ENCODE measurements around the gene TUBD1. TPM values are rescaled to one million over a fixed set of nuclear protein-coding genes. Genes with fewer than 3 reads are reported as not detected.

The TUBD1 gene
- total and polyA plus RNA-seq, 2 of the 13 experiments (the other 11 are each of a cell fraction or from before 2014, with no cell fraction given) = 18.2 to 25.9 TPM

- TF ChIP-seq ZNF451 (CRISPR knock-in tag; IDR thresholded peaks at IDR 0.05) = no peak
- TF ChIP-seq ZFP36L1 (CRISPR knock-in tag; IDR thresholded peaks at IDR 0.05) = no peak
These were observed 67.0 kb downstream of the TUBD1 start (continued) for GRCh38 chr17:59825533-59826322.

GRCh38 chr17:59815965-59816364 is 76.8 kb downstream of the TUBD1 start:
- H3K9me3 ChIP-seq (ENCODE audit: low read length) = no peaks in the 10 kb centered on the region
- H3K27me3 ChIP-seq (ENCODE audit: control insufficient read depth in 1 of 2, insufficient read depth in 2 of 2, low read length in 2 of 2) = no peaks in the 10 kb centered on the region
- no peak overlapping the region for H2AFZ ChIP-seq (ENCODE audit: low read length)
- intact Hi-C loops (cut with micrococcal nuclease; ENCODE audit: unreplicated experiment) (no loop called here), in situ Hi-C loops (cut with HindIII; ENCODE audit: extremely low pct_ligation_motif_present, low pct_unique_long_range_greater_than_20kb) (no loop called here)
- no peaks in the 10 kb centered on the region for H4K20me1 ChIP-seq (ENCODE audit: insufficient read depth, low read length)
- no peak overlapping the region for H3K27ac ChIP-seq (ENCODE audit: extremely low read length, insufficient read depth, low read length)
- CTCF ChIA-PET (ENCODE audit: low intra/inter-chr PET ratio, low total read pairs) = no interaction called here
- H3K4me2 ChIP-seq (ENCODE audit: low read depth, low read length) = no peak overlapping the region
- 97% methylated on average over 1 of the region's 1 CpG for WGBS (ENCODE audit: low lambda C conversion rate)
- H3K36me3 ChIP-seq (replicated peaks in 1 of 2; ENCODE audit: control insufficient read depth in 1 of 2, insufficient read depth in 2 of 2, low read length in 2 of 2) = peaks cover 5 to 39% of the 10 kb centered on the region in 2 experiments
- BruUV-seq (replicated peaks) = no TSS peak
- H3K4me3 ChIP-seq (replicated peaks in 1 of 3; ENCODE audit: insufficient read depth in 1 of 3, low read depth in 2 of 3, low read length in 3 of 3) = no peak overlapping the region
- no peaks in the 10 kb centered on the region for H3K79me2 ChIP-seq (ENCODE audit: insufficient read depth, low read length)
- TF ChIP-seq HNF1B (CRISPR knock-in tag; IDR thresholded peaks at IDR 0.05) (no peak), ZZZ3 (CRISPR knock-in tag; IDR thresholded peaks at IDR 0.05; ENCODE audit: borderline replicate concordance) (no peak), CEBPB (IDR thresholded peaks at IDR 0.05; ENCODE audit: borderline replicate concordance, low read depth, low read length) (peak; percentile 57; the same call in 1 of the 2 replicates)
- POLR2A ChIA-PET = interaction anchor here (0.9 kb wide), 1 partner anchor 22 kb away, joined by 3 read pairs; no protein-coding TSS in a partner anchor
- H3K4me1 ChIP-seq (ENCODE audit: insufficient read depth, low read length) = peaks cover 10% of the 10 kb centered on the region
- DNase-seq (ENCODE audit: low spot score) (no peak), FAIRE-seq (no peak), ATAC-seq (no peak)
- no peak overlapping the region for H3K9ac ChIP-seq (ENCODE audit: insufficient read depth, low read depth, low read length)
